ENCODE results near the gene BAHCC1. TPM values are rescaled to one million over a fixed set of nuclear protein-coding genes. Genes with fewer than 3 reads are reported as not detected.

Gene BAHCC1
- total and polyA plus RNA-seq, 10 of the 15 experiments (the other 5 are each of a cell fraction or from before 2014, with no cell fraction given) = 0.03 to 0.14 (median 0.11) TPM; not detected in 6

DNA sequence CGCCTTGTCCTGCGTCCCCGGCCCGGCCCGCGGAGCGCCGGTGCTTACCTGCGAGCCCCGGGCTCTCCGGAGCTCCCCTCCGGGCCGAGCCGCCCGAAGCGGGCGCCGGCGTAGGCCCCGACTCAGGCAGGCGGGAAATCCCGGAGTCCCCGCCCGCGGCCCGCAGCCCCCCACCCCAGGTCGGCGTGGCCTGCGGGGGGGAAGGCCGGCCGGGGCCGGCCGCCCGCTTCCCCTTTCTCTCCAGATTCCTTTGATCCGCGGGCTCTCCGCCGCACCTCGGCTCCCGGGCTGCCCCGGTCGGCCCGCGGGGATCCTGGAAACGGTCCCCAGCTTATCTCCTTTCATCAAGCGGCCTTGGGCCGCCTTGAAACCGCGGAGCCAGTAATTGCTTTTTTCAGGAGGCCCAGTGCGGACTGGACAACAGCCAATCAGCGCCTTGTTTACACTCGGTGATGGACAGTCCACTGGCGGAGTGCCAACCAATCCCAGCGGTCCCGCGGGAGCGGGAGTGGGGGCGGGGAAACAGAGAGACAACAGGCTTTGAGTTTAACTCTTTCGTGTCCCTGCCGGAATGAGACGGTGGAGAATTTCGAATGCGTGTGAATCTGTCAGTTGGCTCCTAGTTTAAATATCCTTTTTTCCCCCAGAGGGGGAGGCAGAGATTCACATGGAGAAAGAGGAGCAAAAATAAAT lies 1.4 kb upstream of the BAHCC1 start (continued):
- TF ChIP-seq, protein P1, sequence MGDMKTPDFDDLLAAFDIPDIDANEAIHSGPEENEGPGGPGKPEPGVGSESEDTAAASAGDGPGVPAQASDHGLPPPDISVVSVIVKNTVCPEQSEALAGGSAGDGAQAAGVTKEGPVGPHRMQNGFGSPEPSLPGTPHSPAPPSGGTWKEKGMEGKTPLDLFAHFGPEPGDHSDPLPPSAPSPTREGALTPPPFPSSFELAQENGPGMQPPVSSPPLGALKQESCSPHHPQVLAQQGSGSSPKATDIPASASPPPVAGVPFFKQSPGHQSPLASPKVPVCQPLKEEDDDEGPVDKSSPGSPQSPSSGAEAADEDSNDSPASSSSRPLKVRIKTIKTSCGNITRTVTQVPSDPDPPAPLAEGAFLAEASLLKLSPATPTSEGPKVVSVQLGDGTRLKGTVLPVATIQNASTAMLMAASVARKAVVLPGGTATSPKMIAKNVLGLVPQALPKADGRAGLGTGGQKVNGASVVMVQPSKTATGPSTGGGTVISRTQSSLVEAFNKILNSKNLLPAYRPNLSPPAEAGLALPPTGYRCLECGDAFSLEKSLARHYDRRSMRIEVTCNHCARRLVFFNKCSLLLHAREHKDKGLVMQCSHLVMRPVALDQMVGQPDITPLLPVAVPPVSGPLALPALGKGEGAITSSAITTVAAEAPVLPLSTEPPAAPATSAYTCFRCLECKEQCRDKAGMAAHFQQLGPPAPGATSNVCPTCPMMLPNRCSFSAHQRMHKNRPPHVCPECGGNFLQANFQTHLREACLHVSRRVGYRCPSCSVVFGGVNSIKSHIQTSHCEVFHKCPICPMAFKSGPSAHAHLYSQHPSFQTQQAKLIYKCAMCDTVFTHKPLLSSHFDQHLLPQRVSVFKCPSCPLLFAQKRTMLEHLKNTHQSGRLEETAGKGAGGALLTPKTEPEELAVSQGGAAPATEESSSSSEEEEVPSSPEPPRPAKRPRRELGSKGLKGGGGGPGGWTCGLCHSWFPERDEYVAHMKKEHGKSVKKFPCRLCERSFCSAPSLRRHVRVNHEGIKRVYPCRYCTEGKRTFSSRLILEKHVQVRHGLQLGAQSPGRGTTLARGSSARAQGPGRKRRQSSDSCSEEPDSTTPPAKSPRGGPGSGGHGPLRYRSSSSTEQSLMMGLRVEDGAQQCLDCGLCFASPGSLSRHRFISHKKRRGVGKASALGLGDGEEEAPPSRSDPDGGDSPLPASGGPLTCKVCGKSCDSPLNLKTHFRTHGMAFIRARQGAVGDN (IDR thresholded peaks at IDR 0.05) = no peak
- TF ChIP-seq, protein P2, sequence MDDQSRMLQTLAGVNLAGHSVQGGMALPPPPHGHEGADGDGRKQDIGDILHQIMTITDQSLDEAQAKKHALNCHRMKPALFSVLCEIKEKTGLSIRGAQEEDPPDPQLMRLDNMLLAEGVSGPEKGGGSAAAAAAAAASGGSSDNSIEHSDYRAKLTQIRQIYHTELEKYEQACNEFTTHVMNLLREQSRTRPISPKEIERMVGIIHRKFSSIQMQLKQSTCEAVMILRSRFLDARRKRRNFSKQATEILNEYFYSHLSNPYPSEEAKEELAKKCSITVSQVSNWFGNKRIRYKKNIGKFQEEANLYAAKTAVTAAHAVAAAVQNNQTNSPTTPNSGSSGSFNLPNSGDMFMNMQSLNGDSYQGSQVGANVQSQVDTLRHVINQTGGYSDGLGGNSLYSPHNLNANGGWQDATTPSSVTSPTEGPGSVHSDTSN (IDR thresholded peaks at IDR 0.05; ENCODE audit: insufficient replicate concordance, low read depth, low read length) = peak; percentile 94
- TF ChIP-seq CBX3 (IDR thresholded peaks at IDR 0.05; ENCODE audit: borderline replicate concordance, low read depth) = no peak
- 0 out of 2 replicates have a peak, but pooled peaks have one; percentile 7 for TF ChIP-seq CREB1 (IDR thresholded peaks at IDR 0.05; ENCODE audit: low read depth)
- no peak for TF ChIP-seq YBX1 (IDR thresholded peaks at IDR 0.05)
- TF ChIP-seq RAD51 (IDR thresholded peaks at IDR 0.05) = no peak
- peak in 1 of 2 experiments; percentile 12; a peak in 1 of 4 replicates for TF ChIP-seq IKZF2 (IDR thresholded peaks at IDR 0.05)
- no peak for TF ChIP-seq MEF2A (IDR thresholded peaks at IDR 0.05; ENCODE audit: insufficient read depth, low read depth, low read length)
- peak; percentile 90 for TF ChIP-seq FOXK2 (IDR thresholded peaks at IDR 0.05)
- TF ChIP-seq TCF12 (IDR thresholded peaks at IDR 0.05; ENCODE audit: low read depth, low read length) = 0 out of 2 replicates have a peak, but pooled peaks have one; percentile 30
- TF ChIP-seq, protein P3, sequence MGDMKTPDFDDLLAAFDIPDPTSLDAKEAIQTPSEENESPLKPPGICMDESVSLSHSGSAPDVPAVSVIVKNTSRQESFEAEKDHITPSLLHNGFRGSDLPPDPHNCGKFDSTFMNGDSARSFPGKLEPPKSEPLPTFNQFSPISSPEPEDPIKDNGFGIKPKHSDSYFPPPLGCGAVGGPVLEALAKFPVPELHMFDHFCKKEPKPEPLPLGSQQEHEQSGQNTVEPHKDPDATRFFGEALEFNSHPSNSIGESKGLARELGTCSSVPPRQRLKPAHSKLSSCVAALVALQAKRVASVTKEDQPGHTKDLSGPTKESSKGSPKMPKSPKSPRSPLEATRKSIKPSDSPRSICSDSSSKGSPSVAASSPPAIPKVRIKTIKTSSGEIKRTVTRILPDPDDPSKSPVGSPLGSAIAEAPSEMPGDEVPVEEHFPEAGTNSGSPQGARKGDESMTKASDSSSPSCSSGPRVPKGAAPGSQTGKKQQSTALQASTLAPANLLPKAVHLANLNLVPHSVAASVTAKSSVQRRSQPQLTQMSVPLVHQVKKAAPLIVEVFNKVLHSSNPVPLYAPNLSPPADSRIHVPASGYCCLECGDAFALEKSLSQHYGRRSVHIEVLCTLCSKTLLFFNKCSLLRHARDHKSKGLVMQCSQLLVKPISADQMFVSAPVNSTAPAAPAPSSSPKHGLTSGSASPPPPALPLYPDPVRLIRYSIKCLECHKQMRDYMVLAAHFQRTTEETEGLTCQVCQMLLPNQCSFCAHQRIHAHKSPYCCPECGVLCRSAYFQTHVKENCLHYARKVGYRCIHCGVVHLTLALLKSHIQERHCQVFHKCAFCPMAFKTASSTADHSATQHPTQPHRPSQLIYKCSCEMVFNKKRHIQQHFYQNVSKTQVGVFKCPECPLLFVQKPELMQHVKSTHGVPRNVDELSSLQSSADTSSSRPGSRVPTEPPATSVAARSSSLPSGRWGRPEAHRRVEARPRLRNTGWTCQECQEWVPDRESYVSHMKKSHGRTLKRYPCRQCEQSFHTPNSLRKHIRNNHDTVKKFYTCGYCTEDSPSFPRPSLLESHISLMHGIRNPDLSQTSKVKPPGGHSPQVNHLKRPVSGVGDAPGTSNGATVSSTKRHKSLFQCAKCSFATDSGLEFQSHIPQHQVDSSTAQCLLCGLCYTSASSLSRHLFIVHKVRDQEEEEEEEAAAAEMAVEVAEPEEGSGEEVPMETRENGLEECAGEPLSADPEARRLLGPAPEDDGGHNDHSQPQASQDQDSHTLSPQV (IDR thresholded peaks at IDR 0.05) = no peak
- TF ChIP-seq, protein P4, sequence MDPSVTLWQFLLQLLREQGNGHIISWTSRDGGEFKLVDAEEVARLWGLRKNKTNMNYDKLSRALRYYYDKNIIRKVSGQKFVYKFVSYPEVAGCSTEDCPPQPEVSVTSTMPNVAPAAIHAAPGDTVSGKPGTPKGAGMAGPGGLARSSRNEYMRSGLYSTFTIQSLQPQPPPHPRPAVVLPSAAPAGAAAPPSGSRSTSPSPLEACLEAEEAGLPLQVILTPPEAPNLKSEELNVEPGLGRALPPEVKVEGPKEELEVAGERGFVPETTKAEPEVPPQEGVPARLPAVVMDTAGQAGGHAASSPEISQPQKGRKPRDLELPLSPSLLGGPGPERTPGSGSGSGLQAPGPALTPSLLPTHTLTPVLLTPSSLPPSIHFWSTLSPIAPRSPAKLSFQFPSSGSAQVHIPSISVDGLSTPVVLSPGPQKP (IDR thresholded peaks at IDR 0.05; ENCODE audit: low read depth, low read length) = no peak
- no peak for TF ChIP-seq ZNF622 (IDR thresholded peaks at IDR 0.05)
- peak; percentile 95 for TF ChIP-seq MEF2B (IDR thresholded peaks at IDR 0.05; ENCODE audit: partially characterized antibody, poor library complexity, severe bottlenecking)
- TF ChIP-seq, protein P5, sequence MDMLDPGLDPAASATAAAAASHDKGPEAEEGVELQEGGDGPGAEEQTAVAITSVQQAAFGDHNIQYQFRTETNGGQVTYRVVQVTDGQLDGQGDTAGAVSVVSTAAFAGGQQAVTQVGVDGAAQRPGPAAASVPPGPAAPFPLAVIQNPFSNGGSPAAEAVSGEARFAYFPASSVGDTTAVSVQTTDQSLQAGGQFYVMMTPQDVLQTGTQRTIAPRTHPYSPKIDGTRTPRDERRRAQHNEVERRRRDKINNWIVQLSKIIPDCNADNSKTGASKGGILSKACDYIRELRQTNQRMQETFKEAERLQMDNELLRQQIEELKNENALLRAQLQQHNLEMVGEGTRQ (IDR thresholded peaks at IDR 0.05; ENCODE audit: borderline replicate concordance, low read depth, low read length) = no peak
